NB4 (cell line): ENCODE measurements around the gene SV2C.
A peak's percentile ranks its signal among the peaks of the same experiment; 100 is the strongest.

Experiments
- DNase-seq: peaks from one replicate; pipeline ENCODE4 v3.0.0; 2010; ENCODE audit warnings: low read depth
- H3K4me3 ChIP-seq: one replicate; pipeline ENCODE4 v1.5.1; 2011; ENCODE audit warnings: mild to moderate bottlenecking, low read depth, low read length, moderate library complexity
- CTCF ChIP-seq: IDR thresholded peaks from one replicate; pipeline ENCODE4 v1.5.1; 2012; ENCODE audit warnings: low read depth, low read length
- MYC ChIP-seq: IDR thresholded peaks from 2 replicates; pipeline ENCODE4 v1.6.1; 2011; ENCODE audit warnings: low read depth, low read length
- POLR2A ChIP-seq: IDR thresholded peaks from 2 replicates; pipeline ENCODE4 v1.6.1; 2011; ENCODE audit warnings: mild to moderate bottlenecking; ENCODE audit not compliant: insufficient read length; ENCODE audit errors: extremely low read depth
- TF ChIP-seq, protein P1 (sequence below): IDR thresholded peaks from 2 replicates; pipeline ENCODE4 v1.6.1; 2011; ENCODE audit warnings: low read depth, low read length

SV2C gene

DNA sequence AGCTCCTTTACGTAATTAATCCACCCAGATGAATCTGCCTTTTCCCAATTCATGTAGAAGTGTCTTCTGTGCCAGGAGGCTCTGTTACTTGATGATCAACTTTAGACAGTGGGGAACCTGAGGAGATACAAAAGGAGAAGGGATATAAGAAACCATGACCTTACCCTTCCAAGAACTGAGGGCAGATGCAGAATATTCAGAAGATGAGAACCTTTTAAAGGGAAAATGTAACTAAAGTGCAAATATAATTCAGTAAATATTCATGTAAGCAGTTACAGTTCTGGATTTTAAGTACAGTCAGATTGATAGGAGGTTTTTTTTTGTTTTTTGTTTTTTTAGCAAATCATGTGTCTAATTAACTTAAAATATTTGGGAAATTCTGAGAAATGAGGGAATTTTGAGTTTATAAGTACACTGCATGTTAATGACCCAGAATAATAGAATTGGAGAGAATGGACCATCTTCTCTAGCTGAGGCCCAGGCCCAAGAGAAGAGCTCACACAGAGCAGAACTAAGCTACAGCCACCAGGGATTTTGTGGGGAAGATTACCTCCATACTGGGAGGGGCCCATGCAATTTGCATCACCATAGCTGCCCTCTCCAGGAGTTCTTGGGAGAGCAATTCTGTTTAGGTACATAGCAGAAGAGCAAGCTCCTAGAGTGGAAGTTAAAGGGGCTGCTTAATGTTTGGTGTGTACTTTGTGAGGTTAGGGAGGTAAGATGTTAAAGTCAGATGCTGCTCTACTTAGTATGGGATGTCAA is 61.5 kb downstream of the SV2C start:
- TF ChIP-seq CTCF = no peak
- TF ChIP-seq, protein P1, sequence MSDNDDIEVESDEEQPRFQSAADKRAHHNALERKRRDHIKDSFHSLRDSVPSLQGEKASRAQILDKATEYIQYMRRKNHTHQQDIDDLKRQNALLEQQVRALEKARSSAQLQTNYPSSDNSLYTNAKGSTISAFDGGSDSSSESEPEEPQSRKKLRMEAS = no peak
- no peak for TF ChIP-seq MYC
- no peak for TF ChIP-seq POLR2A
- DNase-seq = no peak
- no peak overlapping the region for H3K4me3 ChIP-seq

DNA sequence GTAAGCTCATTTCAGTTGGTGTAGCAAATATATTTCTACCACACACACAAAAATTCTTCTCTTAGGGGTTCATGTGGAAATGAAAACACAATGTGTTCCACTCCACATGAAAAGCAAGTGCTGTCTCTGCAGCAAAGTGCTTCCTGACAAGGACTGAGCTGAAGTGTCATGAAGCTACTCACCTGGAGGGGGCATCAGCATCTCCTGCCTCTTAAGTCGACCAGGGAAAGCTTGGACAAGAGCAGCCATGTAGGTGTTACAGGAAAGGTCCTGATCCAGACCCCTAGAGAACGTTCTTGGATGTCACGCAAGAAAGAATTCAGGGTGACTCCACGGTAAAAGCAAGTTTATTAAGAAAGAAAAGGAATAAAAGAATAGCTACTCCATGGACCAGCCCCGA is 62.8 kb downstream of the SV2C start:
- H3K4me3 ChIP-seq = no peak overlapping the region
- peak; percentile 49 for DNase-seq
- TF ChIP-seq, protein P1 = no peak
- TF ChIP-seq POLR2A (no peak), CTCF (peak; percentile 37)

- TF ChIP-seq, protein P1 = no peak
- TF ChIP-seq MYC = no peak
- TF ChIP-seq POLR2A = no peak
- no peak for TF ChIP-seq CTCF
- H3K4me3 ChIP-seq = no peak overlapping the region
- DNase-seq = no peak
Observed at GRCh38 chr5:76149636-76150035, 66.5 kb downstream of the SV2C start.

DNA sequence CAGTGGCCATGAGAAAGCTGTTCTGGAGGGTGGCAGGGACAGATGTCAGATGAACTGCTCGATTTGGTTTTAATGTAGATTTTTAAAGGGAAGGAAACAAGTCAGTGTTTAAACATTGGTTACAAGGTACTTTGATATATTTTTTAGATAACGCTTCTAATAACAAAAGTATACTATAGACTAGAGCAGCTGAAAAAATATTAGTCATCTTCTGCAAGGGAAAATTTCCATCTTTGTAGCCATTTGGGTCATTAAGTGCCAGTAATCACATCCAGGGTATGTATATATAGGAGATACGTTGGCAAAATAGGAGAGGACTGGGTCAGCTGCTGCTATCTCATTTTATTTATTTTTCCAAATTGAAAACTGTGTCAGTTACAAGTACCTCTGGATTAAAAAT is 69.0 kb downstream of the SV2C start:
- TF ChIP-seq POLR2A = no peak
- TF ChIP-seq, protein P1 = no peak
- no peak for TF ChIP-seq MYC
- no peak for TF ChIP-seq CTCF
- no peak overlapping the region for H3K4me3 ChIP-seq
- DNase-seq = no peak

DNA sequence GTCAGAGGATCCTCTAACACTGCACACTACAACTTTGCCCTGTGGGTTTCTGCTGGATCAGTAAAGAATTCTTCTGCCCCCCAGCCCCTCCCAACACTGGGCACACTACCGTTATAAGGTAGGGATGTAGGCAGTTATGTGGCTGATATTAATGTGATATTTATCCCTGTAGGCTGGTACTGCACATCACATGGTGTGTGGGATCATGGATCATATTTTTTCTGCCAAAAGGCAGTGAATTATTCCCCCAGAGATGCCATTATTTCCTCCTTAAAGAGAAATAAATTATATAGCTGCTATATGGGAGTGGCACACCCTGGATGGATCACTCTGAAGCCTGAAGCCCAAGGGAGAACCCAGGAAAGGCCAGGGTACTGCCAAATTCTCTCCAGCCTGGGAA is 69.5 kb downstream of the SV2C start:
- no peak overlapping the region for H3K4me3 ChIP-seq
- no peak for TF ChIP-seq MYC
- TF ChIP-seq CTCF = no peak
- TF ChIP-seq, protein P1 = no peak
- no peak for TF ChIP-seq POLR2A
- DNase-seq = no peak

DNA sequence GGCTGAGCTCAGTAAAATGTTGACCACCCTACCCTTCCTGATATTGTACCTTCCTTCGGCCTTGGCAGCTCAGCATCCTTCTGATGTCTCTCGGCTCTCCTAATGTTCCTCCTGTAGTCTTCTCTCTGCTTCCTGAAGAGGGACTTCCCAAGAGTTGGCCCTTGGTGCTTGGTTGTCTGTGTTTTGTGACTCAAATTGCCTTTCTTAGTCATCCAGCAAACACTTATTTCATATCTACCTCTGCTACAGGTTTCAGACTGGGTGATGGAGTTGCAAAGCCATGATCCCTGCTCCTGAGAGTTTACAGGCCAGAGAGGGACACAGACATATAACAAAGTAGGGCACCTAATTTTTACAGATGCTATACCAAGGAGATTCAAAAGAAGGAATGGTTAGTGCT is 70.1 kb downstream of the SV2C start:
- no peak for DNase-seq
- no peak for TF ChIP-seq POLR2A
- H3K4me3 ChIP-seq = no peak overlapping the region
